Measurements from ENCODE around the gene SERPINC1. TPM values are rescaled to one million over a fixed set of nuclear protein-coding genes. Genes with fewer than 3 reads are reported as not detected.
"Not testable (repeated sequence)": the region's sequence is repeated elsewhere in the genome, so short reads cannot be mapped to it uniquely, and the experiment has no call there.

The SERPINC1 gene
- total RNA-seq, 2 donors from 2014 or later: 0.30 TPM; not detected in 1

DNA sequence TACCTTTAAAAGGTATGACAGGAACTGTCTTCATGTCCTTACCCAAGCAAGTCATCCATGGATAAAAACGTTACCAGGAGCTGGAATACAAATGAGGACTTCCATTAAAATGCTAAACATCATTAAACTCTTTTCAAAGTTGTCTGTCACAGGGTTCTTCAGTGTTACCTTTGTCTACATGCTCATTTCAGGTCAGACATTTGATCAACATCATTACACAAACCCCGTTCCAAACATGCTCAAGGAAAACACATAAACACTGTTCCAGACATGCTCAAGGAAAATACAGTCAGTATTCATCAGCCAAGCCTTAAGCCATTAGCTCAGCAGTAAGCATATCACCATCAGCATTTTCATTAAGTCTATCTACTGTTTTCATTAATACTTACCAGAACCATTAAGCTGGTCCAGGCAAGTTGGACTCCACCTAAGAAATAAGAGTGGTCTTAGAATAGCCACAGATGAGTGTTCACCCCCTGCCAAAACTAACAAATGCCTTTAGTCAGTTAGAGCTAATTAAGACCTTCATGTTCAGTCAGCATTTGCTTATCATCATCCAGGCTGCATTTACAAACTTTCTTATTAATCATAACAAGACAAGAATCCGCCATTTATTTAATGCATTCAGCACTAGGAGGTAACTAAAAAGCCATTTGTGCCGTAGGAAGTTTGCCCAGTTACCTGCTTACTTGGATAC lies 51.5 kb downstream of the SERPINC1 start:
- Mint-ChIP-seq H3K36me3 (ENCODE audit: insufficient read depth in 2 of 2) (peaks cover 31 to 42% of the 10 kb centered on the region in 2 donors), H3K4me3 (peak overlapping the region; percentile 95 to 99), H3K9me3 (no peaks in the 10 kb centered on the region), H3K27me3 (ENCODE audit: low read depth) (no peaks in the 10 kb centered on the region), H3K27ac (peak overlapping the region; percentile 95), H3K4me1 (ENCODE audit: low read depth) (peaks cover 55% of the 10 kb centered on the region)
- ATAC-seq (replicated peaks in 1 of 2): no peak
- DNase-seq: no peak

DNA sequence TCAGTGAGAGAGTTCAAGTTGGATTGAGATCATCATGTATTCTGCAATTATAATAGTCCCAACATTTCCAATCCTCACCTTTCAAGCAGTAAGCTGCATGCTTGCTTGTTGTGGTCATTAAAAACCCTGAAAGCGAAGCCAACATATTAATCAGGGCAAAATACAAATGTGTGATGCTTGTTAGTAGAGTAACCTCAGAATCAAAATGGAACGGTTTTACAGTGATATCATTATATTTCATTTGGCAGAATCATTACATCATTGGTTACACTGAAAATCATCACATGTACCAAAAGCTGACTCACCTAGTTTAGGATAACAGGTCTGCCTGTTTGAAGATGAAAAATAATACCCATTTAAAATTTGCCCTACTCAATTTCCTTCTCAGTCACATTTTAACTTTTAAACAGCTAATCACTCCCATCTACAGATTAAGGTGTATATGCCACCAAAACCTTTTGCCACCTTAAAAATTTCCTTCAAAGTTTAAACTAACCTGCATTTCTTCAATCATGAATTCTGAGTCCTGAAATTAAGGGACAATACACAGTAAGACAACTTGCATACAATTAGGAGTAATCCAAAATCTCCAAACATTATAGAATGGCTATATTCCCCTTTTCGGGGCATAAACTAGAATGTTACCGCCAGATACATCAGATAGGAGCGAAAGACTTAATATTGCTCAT lies 52.8 kb downstream of the SERPINC1 start:
- ATAC-seq (replicated peaks in 1 of 2) (no peak), DNase-seq (no peak)
- Mint-ChIP-seq H3K36me3 (ENCODE audit: insufficient read depth in 2 of 2) (peaks cover 31 to 46% of the 10 kb centered on the region in 2 donors), H3K9me3 (no peaks in the 10 kb centered on the region), H3K4me3 (peak overlapping the region; percentile 95 to 99), H3K27ac (peak overlapping the region; percentile 95), H3K27me3 (ENCODE audit: low read depth) (no peaks in the 10 kb centered on the region), H3K4me1 (ENCODE audit: low read depth) (peaks cover 42% of the 10 kb centered on the region)

DNA sequence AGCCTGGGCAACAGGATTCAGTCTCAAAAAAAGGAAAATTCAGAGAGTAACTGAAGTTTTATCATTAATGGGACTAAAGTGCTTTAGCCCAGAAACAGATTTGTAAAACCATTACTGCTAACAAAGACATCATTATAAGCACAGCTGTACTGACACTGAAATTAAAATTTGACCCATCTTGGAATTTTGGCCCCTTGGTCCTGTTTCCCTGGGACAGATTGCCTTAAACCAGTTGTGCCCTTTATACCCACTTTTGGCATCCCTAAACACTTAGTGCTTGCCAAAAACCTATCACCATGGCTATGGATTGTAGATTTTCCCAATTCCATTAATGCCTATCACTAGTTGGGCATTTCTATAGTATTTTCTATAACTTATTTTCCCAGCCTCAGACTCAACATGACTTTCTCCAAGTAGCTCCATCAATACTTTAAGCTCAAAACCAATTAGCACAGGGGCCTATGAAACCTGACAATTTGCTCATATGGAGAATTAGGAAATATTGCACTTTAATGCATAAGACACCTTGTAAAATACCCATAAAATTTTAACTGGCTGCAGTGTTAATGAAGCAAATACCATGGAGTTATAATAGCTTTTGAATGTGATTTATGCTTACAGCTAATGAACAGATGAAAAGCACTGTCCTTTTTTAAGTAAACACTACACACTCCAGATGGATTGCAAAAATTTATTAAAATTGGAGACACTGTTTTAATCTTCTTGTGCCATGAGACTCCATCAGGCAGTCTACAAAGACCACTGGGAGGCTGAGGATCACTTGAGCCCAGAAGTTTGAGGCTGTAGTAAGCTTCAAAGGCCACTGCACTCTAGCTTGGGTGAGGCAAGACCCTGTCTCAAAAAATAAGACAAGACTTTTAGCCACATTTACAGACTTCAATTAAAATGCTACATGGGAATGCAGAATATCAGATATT lies 53.6 kb downstream of the SERPINC1 start:
- H3K27me3 Mint-ChIP-seq (ENCODE audit: low read depth): no peaks in the 10 kb centered on the region
- no peak for ATAC-seq (replicated peaks in 1 of 2)
- H3K9me3 Mint-ChIP-seq: no peaks in the 10 kb centered on the region
- peak overlapping the region; percentile 95 to 99 for H3K4me3 Mint-ChIP-seq
- no peak for DNase-seq
- H3K4me1 Mint-ChIP-seq (ENCODE audit: low read depth): peaks cover 34% of the 10 kb centered on the region
- H3K27ac Mint-ChIP-seq: peak overlapping the region; percentile 95
- H3K36me3 Mint-ChIP-seq (ENCODE audit: insufficient read depth in 2 of 2): peaks cover 31 to 46% of the 10 kb centered on the region in 2 donors

DNA sequence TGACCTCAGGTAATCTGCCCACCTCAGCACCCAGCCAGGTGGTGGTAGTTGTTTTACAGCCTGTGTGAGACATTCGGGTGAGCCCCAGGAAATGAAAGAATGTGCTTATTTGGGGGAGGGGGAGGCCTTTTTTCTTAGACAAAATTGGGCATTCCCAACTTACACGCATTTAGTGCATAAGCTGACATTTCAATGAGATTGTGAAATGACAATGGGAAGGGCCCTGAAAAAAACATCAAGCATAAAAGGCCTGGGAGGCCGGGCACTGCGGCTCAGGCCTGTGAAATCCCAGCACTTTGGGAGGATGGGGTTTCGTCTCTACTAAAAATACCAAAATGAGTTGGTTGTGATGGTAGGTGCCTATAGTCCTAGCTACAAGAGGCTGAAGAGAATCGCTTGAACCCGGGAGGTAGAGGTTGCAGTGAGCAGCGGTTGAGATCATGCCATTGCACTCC lies 54.3 kb downstream of the SERPINC1 start:
- H3K4me1 Mint-ChIP-seq (ENCODE audit: low read depth): peaks cover 34% of the 10 kb centered on the region
- peaks cover 30 to 46% of the 10 kb centered on the region in 2 donors for H3K36me3 Mint-ChIP-seq (ENCODE audit: insufficient read depth in 2 of 2)
- peak overlapping the region; percentile 95 for H3K27ac Mint-ChIP-seq
- H3K9me3 Mint-ChIP-seq: no peaks in the 10 kb centered on the region
- ATAC-seq (replicated peaks in 1 of 2) (no peak), DNase-seq (no peak)
- H3K27me3 Mint-ChIP-seq (ENCODE audit: low read depth): no peaks in the 10 kb centered on the region
- H3K4me3 Mint-ChIP-seq: peak overlapping the region; percentile 13 to 31

DNA sequence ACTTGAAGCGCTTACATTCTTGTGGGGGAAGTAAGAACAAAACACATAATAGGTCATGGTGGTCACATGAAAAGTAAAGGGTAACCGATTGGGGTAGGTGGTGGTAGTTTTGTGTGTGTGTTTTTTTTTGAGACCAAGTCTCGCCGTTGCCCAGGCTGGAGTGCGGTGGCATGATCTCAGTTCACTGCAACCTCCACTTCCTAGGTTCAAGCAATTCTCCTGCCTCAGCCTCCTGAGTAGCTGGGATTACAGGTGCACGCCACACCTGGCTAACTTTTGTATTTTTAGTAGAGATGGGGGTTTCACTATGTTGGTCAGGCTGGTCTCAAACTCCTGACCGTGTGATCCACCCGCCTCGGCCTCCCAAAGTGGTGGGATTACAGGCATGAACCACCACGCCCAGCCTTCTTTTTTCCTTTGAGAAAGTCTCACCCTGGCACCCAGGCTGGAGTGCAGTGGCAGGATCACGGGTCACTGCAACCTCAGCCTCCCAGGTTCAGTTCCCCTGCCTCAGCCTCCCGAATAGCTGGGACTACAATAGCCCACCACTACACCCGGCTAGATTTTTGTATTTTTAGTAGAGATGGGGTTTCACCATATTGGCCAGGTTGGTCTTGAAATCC lies 54.9 kb downstream of the SERPINC1 start:
- not testable (repeated sequence) for H3K27me3 Mint-ChIP-seq (ENCODE audit: low read depth); H3K9me3 Mint-ChIP-seq
- ATAC-seq (replicated peaks in 1 of 2) (peak; percentile 5 to 26), DNase-seq (peak in 1 of 2 donors; percentile 19)
- Mint-ChIP-seq H3K27ac (peak overlapping the region; percentile 95), H3K4me1 (ENCODE audit: low read depth) (peaks cover 34% of the 10 kb centered on the region), H3K36me3 (ENCODE audit: insufficient read depth in 2 of 2) (peaks cover 28 to 49% of the 10 kb centered on the region in 2 donors), H3K4me3 (peak overlapping the region; percentile 13 to 31)

DNA sequence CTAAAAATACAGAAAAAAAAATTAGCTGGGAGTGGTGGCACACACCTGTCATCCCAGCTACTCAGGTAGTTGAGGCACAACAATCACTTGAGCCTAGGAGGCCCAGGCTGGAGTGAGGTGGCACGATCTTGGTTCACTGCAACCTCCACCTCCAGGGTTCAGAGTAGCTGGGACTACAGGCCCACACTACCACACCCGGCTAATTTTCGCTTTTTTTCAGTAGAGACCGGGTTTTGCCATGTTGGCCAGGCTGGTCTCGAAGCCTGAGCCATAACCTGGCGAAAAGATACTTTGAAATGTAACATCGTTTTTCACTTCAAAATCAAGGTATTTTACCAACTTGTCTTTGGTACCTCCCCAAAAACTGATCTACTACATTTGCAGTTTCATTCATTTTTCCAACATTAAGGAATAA lies 55.4 kb downstream of the SERPINC1 start:
- DNase-seq (peak in 1 of 2 donors; percentile 21), ATAC-seq (replicated peaks in 1 of 2) (peak in 1 of 2 donors; percentile 41)
- H3K27ac Mint-ChIP-seq: peak overlapping the region; percentile 83
- no peaks in the 10 kb centered on the region for H3K9me3 Mint-ChIP-seq
- H3K36me3 Mint-ChIP-seq (ENCODE audit: insufficient read depth in 2 of 2): peaks cover 26 to 46% of the 10 kb centered on the region in 2 donors
- no peak overlapping the region for H3K4me3 Mint-ChIP-seq
- peaks cover 32% of the 10 kb centered on the region for H3K4me1 Mint-ChIP-seq (ENCODE audit: low read depth)
- no peaks in the 10 kb centered on the region for H3K27me3 Mint-ChIP-seq (ENCODE audit: low read depth)

DNA sequence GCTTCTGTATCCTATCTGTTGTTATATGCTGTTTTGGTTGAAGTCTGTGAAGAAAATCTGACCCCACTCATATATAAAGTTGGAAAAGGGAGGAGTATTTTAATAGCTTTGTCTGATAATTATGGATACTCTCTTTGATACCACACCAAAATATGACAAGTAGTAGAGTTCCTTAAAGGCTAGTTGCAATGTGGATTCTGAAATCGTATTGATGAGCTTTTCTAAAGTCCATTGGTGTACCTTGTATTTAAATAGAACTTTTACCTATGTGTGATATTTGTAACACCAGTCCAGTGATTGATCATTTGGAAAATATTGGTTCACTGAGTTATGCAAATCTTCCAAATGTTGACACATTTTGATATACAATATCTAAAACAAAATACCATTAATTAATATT lies 57.1 kb downstream of the SERPINC1 start:
- H3K36me3 Mint-ChIP-seq (ENCODE audit: insufficient read depth in 2 of 2): peaks cover 17 to 35% of the 10 kb centered on the region in 2 donors

DNA sequence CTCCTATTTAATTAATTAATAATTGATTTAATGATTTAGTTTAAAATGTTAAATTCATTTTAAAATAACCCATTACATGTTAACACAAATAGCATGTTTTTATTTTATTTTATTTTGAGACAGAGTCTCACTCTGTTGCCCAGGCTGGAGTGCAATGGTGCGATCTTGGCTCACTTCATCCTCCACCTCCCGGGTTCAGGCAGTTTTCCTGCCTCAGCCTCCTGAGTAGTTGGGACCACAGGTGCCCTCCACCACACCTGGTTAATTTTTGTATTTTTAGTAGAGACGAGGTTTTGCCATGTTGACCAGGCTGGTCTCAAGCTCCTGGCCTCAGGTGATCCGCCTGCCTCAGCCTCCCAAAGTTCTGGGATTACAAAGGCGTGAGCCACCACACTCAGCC lies 57.6 kb downstream of the SERPINC1 start:
- not testable (repeated sequence) for ATAC-seq (replicated peaks in 1 of 2)
- H3K36me3 Mint-ChIP-seq (ENCODE audit: insufficient read depth in 2 of 2): peaks cover 17 to 34% of the 10 kb centered on the region in 2 donors

More for the DNA sequence above, 57.1 kb downstream of the SERPINC1 start:
- H3K4me3 Mint-ChIP-seq: no peak overlapping the region
- H3K27me3 Mint-ChIP-seq (ENCODE audit: low read depth): no peaks in the 10 kb centered on the region
- H3K27ac Mint-ChIP-seq: peak overlapping the region; percentile 16
- ATAC-seq (replicated peaks in 1 of 2) (no peak), DNase-seq (no peak)
- no peaks in the 10 kb centered on the region for H3K9me3 Mint-ChIP-seq
- peaks cover 15% of the 10 kb centered on the region for H3K4me1 Mint-ChIP-seq (ENCODE audit: low read depth)

DNA sequence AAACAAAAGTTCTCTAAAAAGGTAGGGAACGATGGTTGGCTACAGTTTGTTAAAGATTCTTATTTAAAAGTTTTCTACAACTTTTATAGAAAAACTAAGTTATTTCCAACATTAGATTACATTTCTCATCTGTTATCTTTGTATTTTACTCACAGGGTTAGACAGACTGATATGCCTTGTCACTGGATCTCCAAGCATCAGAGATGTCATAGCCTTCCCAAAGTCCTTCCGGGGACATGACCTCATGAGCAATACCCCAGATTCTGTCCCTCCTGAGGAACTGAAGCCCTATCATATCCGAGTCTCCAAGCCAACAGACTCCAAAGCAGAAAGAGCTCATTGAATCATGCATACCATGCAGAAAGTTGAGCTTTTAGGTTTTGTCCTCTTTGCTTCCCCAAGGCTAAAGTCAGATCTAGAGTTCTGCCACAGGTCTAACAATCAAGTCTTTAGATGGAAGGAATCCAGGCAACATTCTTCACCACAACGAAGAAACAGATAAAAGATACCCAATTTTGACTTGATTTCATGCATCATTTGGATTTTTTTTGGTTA lies 59.7 kb downstream of the SERPINC1 start:
- peak overlapping the region; percentile 7 for H3K27ac Mint-ChIP-seq

More for the DNA sequence above, 57.6 kb downstream of the SERPINC1 start:
- H3K27ac Mint-ChIP-seq; H3K4me3 Mint-ChIP-seq; H3K27me3 Mint-ChIP-seq (ENCODE audit: low read depth); H3K9me3 Mint-ChIP-seq; DNase-seq; H3K4me1 Mint-ChIP-seq (ENCODE audit: low read depth): not testable (repeated sequence)

DNA sequence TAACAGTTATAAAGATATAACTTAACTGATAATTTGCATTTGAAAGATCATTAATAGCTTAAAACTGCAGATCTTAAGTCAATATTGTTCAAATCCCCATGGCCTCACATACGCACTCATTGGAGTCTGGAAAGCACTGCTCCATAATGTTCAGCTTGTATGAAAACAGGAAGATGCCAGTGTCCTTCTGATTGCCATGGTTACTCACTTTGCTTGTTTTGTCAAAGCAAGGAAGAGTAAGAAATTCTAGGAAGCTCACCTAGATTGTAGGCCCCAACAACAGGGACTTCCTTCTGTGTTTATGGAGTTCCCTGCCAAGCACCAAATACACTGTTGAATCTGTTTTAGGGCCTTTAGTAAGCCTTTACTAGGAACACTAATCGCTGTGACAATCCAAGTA lies 60.2 kb downstream of the SERPINC1 start:
- no peaks in the 10 kb centered on the region for H3K27me3 Mint-ChIP-seq (ENCODE audit: low read depth)
- H3K4me3 Mint-ChIP-seq: no peak overlapping the region
- H3K27ac Mint-ChIP-seq: no peak overlapping the region
- ATAC-seq (replicated peaks in 1 of 2): no peak
- no peak for DNase-seq
- H3K4me1 Mint-ChIP-seq (ENCODE audit: low read depth): no peaks in the 10 kb centered on the region
- H3K36me3 Mint-ChIP-seq (ENCODE audit: insufficient read depth in 2 of 2): peaks cover 8 to 19% of the 10 kb centered on the region in 2 donors
- no peaks in the 10 kb centered on the region for H3K9me3 Mint-ChIP-seq

More for the DNA sequence above, 59.7 kb downstream of the SERPINC1 start:
- Mint-ChIP-seq H3K36me3 (ENCODE audit: insufficient read depth in 2 of 2) (peaks cover 10 to 19% of the 10 kb centered on the region in 2 donors), H3K4me3 (no peak overlapping the region), H3K4me1 (ENCODE audit: low read depth) (no peaks in the 10 kb centered on the region), H3K27me3 (ENCODE audit: low read depth) (no peaks in the 10 kb centered on the region), H3K9me3 (no peaks in the 10 kb centered on the region)
- ATAC-seq (replicated peaks in 1 of 2): no peak
- no peak for DNase-seq

DNA sequence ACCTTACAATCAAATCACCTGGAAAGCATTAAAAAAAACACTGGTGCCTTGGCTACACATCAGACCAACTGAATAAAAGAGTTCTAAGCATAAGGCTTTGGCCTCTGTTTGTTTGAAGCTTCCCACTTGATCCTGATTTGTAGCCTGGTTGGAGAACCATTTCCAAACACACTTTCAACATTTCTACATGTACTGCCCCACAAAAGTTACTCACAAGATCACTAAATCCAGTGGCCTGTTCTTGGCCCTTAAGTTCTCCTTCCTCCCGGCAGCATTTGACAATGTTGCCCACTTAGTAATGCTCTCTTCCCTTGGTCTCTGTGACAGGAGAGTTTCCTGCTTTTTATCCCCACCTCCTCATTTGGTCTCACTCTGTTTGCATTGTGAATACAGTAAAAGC lies 61.1 kb downstream of the SERPINC1 start:
- peak overlapping the region; percentile 56 for H3K27ac Mint-ChIP-seq
- H3K27me3 Mint-ChIP-seq (ENCODE audit: low read depth): no peaks in the 10 kb centered on the region
- H3K4me1 Mint-ChIP-seq (ENCODE audit: low read depth): no peaks in the 10 kb centered on the region
- ATAC-seq (replicated peaks in 1 of 2) (no peak), DNase-seq (no peak)
- H3K36me3 Mint-ChIP-seq (ENCODE audit: insufficient read depth in 2 of 2): peaks cover 8 to 25% of the 10 kb centered on the region in 2 donors
- H3K4me3 Mint-ChIP-seq: no peak overlapping the region
- no peaks in the 10 kb centered on the region for H3K9me3 Mint-ChIP-seq

Measured in activated T-cell treated with anti-CD3 and anti-CD28 coated beads, Interleukin-2, amount 50 U/mL, for 72 hours (primary cell).